H9 (cell line): ENCODE results near the gene ATG9B. TPM values are rescaled to one million over a fixed set of nuclear protein-coding genes. Genes with fewer than 3 reads are reported as not detected.

Experiments
- DNase-seq: peaks from one replicate; pipeline ENCODE4 v3.0.0-alpha.2; 2017
- H2AFZ ChIP-seq: one replicate; pipeline ENCODE4 v1.6.1; 2013; ENCODE audit warnings: mild to moderate bottlenecking, low read length, control low read depth, moderate library complexity
- H2AK5ac ChIP-seq: 2 replicates; pipeline ENCODE4 v1.6.1; 2013; ENCODE audit warnings: low read length, control low read depth, mixed read lengths; ENCODE audit not compliant: insufficient read length
- H2BK120ac ChIP-seq: one replicate; pipeline ENCODE4 v1.6.1; 2013; ENCODE audit warnings: low read depth, mild to moderate bottlenecking, low read length, control low read depth, inconsistent platforms; ENCODE audit not compliant: poor library complexity, severe bottlenecking
- H2BK12ac ChIP-seq: 2 replicates; pipeline ENCODE4 v1.6.1; 2013; ENCODE audit warnings: low read length, control low read depth, mixed read lengths, low read depth; ENCODE audit not compliant: insufficient read length
- H2BK15ac ChIP-seq: 2 replicates; pipeline ENCODE4 v1.6.1; 2013; ENCODE audit warnings: low read depth, low read length, control low read depth
- H2BK20ac ChIP-seq: one replicate; pipeline ENCODE4 v1.6.1; 2013; ENCODE audit warnings: low read depth, mild to moderate bottlenecking, low read length, control low read depth, inconsistent platforms; ENCODE audit not compliant: poor library complexity, severe bottlenecking
- H2BK5ac ChIP-seq: 2 replicates; pipeline ENCODE4 v1.6.1; 2013; ENCODE audit warnings: low read length, control low read depth, mixed read lengths; ENCODE audit not compliant: insufficient read length
- H3K14ac ChIP-seq: 2 replicates; pipeline ENCODE4 v1.6.1; 2013; ENCODE audit warnings: low read length, control low read depth; ENCODE audit not compliant: insufficient read depth
- H3K18ac ChIP-seq: 2 replicates; pipeline ENCODE4 v1.6.1; 2013; ENCODE audit warnings: low read depth, mild to moderate bottlenecking, mixed read lengths, low read length, control low read depth; ENCODE audit not compliant: insufficient read length
- H3K23ac ChIP-seq: 2 replicates; pipeline ENCODE4 v1.6.1; 2013; ENCODE audit warnings: low read length, control low read depth, mixed read lengths, low read depth; ENCODE audit not compliant: insufficient read length
- H3K23me2 ChIP-seq: 2 replicates; pipeline ENCODE4 v1.6.1; 2013; ENCODE audit warnings: low read depth, mild to moderate bottlenecking, mixed read lengths, low read length, control low read depth; ENCODE audit not compliant: insufficient read length, poor library complexity, severe bottlenecking
- H3K27ac ChIP-seq: 2 replicates; pipeline ENCODE4 v1.5.1; 2013; ENCODE audit warnings: low read length, control low read depth, mixed read lengths, low read depth; ENCODE audit not compliant: insufficient read length
- H3K27me3 ChIP-seq: 2 replicates; pipeline ENCODE4 v1.6.1; 2013; ENCODE audit warnings: low read length, control low read depth, inconsistent platforms; ENCODE audit not compliant: insufficient read depth
- H3K4ac ChIP-seq: 2 replicates; pipeline ENCODE4 v1.6.1; 2013; ENCODE audit warnings: low read depth, mild to moderate bottlenecking, control low read depth, inconsistent platforms, low read length, moderate library complexity
- H3K4me1 ChIP-seq: 2 replicates; pipeline ENCODE4 v1.6.1; 2013; ENCODE audit warnings: low read length, control low read depth, inconsistent platforms; ENCODE audit not compliant: insufficient read depth
- H3K4me2 ChIP-seq: 2 replicates; pipeline ENCODE4 v1.6.1; 2013; ENCODE audit warnings: low read length, control low read depth, mixed read lengths; ENCODE audit not compliant: insufficient read length, insufficient read depth
- H3K56ac ChIP-seq: 2 replicates; pipeline ENCODE4 v1.6.1; 2013; ENCODE audit warnings: low read depth, mild to moderate bottlenecking, mixed read lengths, low read length, control low read depth; ENCODE audit not compliant: insufficient read length
- H3K79me1 ChIP-seq: 2 replicates; pipeline ENCODE4 v1.6.1; 2013; ENCODE audit warnings: low read depth, mild to moderate bottlenecking, moderate library complexity, low read length, control low read depth, inconsistent platforms; ENCODE audit not compliant: insufficient read depth, poor library complexity, severe bottlenecking
- H3K79me2 ChIP-seq: 2 replicates; pipeline ENCODE4 v1.6.1; 2013; ENCODE audit warnings: low read length, control low read depth, inconsistent platforms; ENCODE audit not compliant: insufficient read depth
- H3K9ac ChIP-seq: 2 replicates; pipeline ENCODE4 v1.6.1; 2013; ENCODE audit warnings: low read length, control low read depth, mixed read lengths; ENCODE audit not compliant: insufficient read length; ENCODE audit errors: extremely low read depth
- H3K9me3 ChIP-seq: one replicate; pipeline ENCODE4 v1.6.1; 2013; ENCODE audit warnings: low read depth, low read length, inconsistent platforms; ENCODE audit not compliant: control insufficient read depth
- H3T11ph ChIP-seq: one replicate; pipeline ENCODE4 v1.6.1; 2013; ENCODE audit warnings: mild to moderate bottlenecking, low read length, control low read depth, inconsistent platforms
- H4K20me1 ChIP-seq: one replicate; pipeline ENCODE4 v1.6.1; 2013; ENCODE audit not compliant: control insufficient read depth, insufficient read length, insufficient read depth
- H4K5ac ChIP-seq: 2 replicates; pipeline ENCODE4 v1.6.1; 2013; ENCODE audit warnings: low read depth, mild to moderate bottlenecking, mixed read lengths, low read length, control low read depth; ENCODE audit not compliant: insufficient read length
- H4K8ac ChIP-seq: replicated peaks from 2 replicates; pipeline ENCODE4 v1.6.1; 2013; ENCODE audit warnings: low read length, control low read depth, mixed read lengths, low read depth; ENCODE audit not compliant: insufficient read length
- H4K91ac ChIP-seq: 2 replicates; pipeline ENCODE4 v1.6.1; 2013; ENCODE audit warnings: low read depth, mild to moderate bottlenecking, moderate library complexity, mixed read lengths, low read length, control low read depth; ENCODE audit not compliant: insufficient read length
- H3K27ac Mint-ChIP-seq, 3 experiments: 2 replicates in 2 of 3; 3 replicates in 1 of 3; pipeline ENCODE4 v1.8.0; 2020 to 2021; ENCODE audit warnings: mixed read lengths in 3 of 3, mild to moderate bottlenecking in 1 of 3, moderate library complexity in 1 of 3
- H3K27me3 Mint-ChIP-seq: 2 replicates; pipeline ENCODE4 v1.8.0; 2021; ENCODE audit warnings: low read depth, mild to moderate bottlenecking, moderate library complexity, mixed read lengths
- H3K36me3 Mint-ChIP-seq, 3 experiments: 2 replicates in 2 of 3; 3 replicates in 1 of 3; pipeline ENCODE4 v1.8.0; 2020 to 2021; ENCODE audit warnings: low read depth in 3 of 3, mixed read lengths in 3 of 3; ENCODE audit not compliant: insufficient read depth in 1 of 3
- H3K4me1 Mint-ChIP-seq, 2 experiments: 2 replicates each; pipeline ENCODE4 v1.8.0; 2020; ENCODE audit warnings: mixed read lengths in 2 of 2
- H3K4me3 Mint-ChIP-seq, 2 experiments: 2 replicates in 1 of 2; 3 replicates in 1 of 2; pipeline ENCODE4 v1.8.0; 2020 to 2021; ENCODE audit warnings: mild to moderate bottlenecking in 2 of 2, mixed read lengths in 2 of 2, moderate library complexity in 1 of 2
- H3K9me3 Mint-ChIP-seq, 2 experiments: 2 replicates in 1 of 2; 3 replicates in 1 of 2; pipeline ENCODE4 v1.8.0; 2020; ENCODE audit warnings: mild to moderate bottlenecking in 2 of 2, mixed read lengths in 2 of 2, moderate library complexity in 1 of 2
- WGBS: extraction: QIAGEN DNeasy Blood & Tissue Kit; methylation state at CpG from one replicate; pipeline ENCODE4 v1.1.7; 2013; ENCODE audit warnings: missing lambda C conversion rate, low lambda C conversion rate, mixed read lengths; ENCODE audit not compliant: insufficient read length; ENCODE audit errors: extremely low coverage; 5-methylcytosine and 5-hydroxymethylcytosine counted together
- total RNA-seq: library from RNA; stranded (reverse); gene quantifications from 2 replicates; pipeline ENCODE4 v1.2.1, GENCODE V29; 2021
- TF ChIP-seq, protein P1 (sequence below): fragments of 200-600 bp; sonication (generic); conservative IDR thresholded peaks from 3 replicates; pipeline ENCODE4 v1.8.0; 2021; ENCODE audit warnings: antibody characterized with exemption, mild to moderate bottlenecking

Gene ATG9B
- total RNA-seq, 1 experiment from 2014 or later, result 1.5 TPM

DNA sequence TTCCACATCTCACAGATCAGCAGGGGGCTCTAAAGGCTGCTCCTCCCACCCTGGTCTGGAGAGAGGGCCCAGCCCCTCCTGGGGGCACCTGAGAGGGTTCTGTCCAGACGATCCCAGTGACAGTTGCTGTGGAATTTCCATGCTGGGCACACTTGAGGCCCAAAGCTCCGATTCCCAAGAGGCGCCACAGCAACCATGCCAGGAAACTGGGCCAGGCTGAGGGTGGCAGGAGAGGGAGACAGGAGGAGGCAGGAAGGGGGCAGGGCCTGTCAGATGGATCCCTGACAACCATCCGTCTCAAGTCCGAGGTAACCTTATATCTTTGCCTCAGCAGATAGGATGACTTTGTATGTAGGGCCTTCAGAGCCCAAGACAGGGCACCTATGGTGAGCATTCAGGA lies 37.7 kb downstream of the ATG9B start:
- Histone ChIP-seq H4K20me1 (no peaks in the 10 kb centered on the region), H2BK5ac (no peak overlapping the region), H3K4ac (no peak overlapping the region), H3K79me2 (no peaks in the 10 kb centered on the region), H2AK5ac (no peak overlapping the region), H3K4me2 (no peak overlapping the region), H2BK20ac (no peak overlapping the region), H4K5ac (no peak overlapping the region), H3K14ac (no peak overlapping the region), H3T11ph (no peak overlapping the region), H3K9ac (no peak overlapping the region), H2BK12ac (no peak overlapping the region), H4K91ac (no peak overlapping the region), H3K23me2 (no peaks in the 10 kb centered on the region), H3K9me3 (no peaks in the 10 kb centered on the region), H3K79me1 (no peaks in the 10 kb centered on the region), H4K8ac (no peak overlapping the region), H3K4me1 (no peaks in the 10 kb centered on the region; the same call in none of the 2 replicates), H2BK15ac (no peak overlapping the region), H2BK120ac (no peak overlapping the region), H3K23ac (no peak overlapping the region), H3K56ac (no peak overlapping the region), H2AFZ (no peak overlapping the region), H3K27ac (no peak overlapping the region), H3K27me3 (no peaks in the 10 kb centered on the region; the same call in 1 of the 2 replicates), H3K18ac (no peak overlapping the region)
- no peak overlapping the region for H3K27ac Mint-ChIP-seq
- H3K36me3 Mint-ChIP-seq, result peaks cover 0 to 12% (median 5%) of the 10 kb centered on the region in 3 experiments; a peak in 4 of 7 replicates
- DNase-seq, result peak; percentile 30
- H3K4me1 Mint-ChIP-seq, result peaks cover 8 to 21% of the 10 kb centered on the region in 2 experiments; a peak in 3 of 4 replicates
- WGBS, result no CpG with 5 or more reads among the region's 5 CpGs
- peaks cover 9 to 15% of the 10 kb centered on the region in 2 experiments for H3K9me3 Mint-ChIP-seq
- TF ChIP-seq, protein P1, sequence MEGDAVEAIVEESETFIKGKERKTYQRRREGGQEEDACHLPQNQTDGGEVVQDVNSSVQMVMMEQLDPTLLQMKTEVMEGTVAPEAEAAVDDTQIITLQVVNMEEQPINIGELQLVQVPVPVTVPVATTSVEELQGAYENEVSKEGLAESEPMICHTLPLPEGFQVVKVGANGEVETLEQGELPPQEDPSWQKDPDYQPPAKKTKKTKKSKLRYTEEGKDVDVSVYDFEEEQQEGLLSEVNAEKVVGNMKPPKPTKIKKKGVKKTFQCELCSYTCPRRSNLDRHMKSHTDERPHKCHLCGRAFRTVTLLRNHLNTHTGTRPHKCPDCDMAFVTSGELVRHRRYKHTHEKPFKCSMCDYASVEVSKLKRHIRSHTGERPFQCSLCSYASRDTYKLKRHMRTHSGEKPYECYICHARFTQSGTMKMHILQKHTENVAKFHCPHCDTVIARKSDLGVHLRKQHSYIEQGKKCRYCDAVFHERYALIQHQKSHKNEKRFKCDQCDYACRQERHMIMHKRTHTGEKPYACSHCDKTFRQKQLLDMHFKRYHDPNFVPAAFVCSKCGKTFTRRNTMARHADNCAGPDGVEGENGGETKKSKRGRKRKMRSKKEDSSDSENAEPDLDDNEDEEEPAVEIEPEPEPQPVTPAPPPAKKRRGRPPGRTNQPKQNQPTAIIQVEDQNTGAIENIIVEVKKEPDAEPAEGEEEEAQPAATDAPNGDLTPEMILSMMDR, result no peak
- H3K4me3 Mint-ChIP-seq, result no peak overlapping the region
- peaks cover 72% of the 10 kb centered on the region for H3K27me3 Mint-ChIP-seq
